Tibial artery (tissue), 4 donors: ENCODE measurements around the gene TACR2.

Experiments used
- DNase-seq, 2 donors: peaks; one replicate each; pipeline ENCODE4 v3.0.0-alpha.2; 2019
- H3K27ac ChIP-seq, 2 donors: fragments of 200-600 bp; sonication (generic) in 1 of 2; 1 replicate in 1 of 2; 2 replicates in 1 of 2; pipeline ENCODE4 v1.5.1; 2018 to 2019; ENCODE audit warnings: mild to moderate bottlenecking in 1 of 2
- H3K27me3 ChIP-seq, 2 donors: fragments of 200-600 bp; sonication (generic) in 1 of 2; one replicate each; pipeline versions ENCODE4 v1.5.1 to v1.6.0; 2016 to 2019
- H3K36me3 ChIP-seq, 3 donors: fragments of 200-600 bp; sonication (generic) in 2 of 3; one replicate each; pipeline ENCODE4 v1.5.1; 2016 to 2019; ENCODE audit warnings: mild to moderate bottlenecking in 2 of 3
- H3K4me1 ChIP-seq, 4 donors: fragments of 200-600 bp; sonication (generic) in 2 of 4; 1 replicate in 3 of 4; 2 replicates in 1 of 4; pipeline ENCODE4 v1.5.1; 2016 to 2019
- H3K4me3 ChIP-seq, 2 donors: fragments of 200-600 bp; sonication (generic) in 1 of 2; 1 replicate in 1 of 2; 2 replicates in 1 of 2; pipeline ENCODE4 v1.5.1; 2018 to 2019; ENCODE audit warnings: mild to moderate bottlenecking in 2 of 2
- H3K9me3 ChIP-seq, 3 donors: fragments of 200-600 bp; sonication (generic) in 1 of 3; one replicate each; pipeline ENCODE4 v1.5.1; 2016 to 2019
- intact Hi-C: fragments of 100-400 bp; cut with DNase I; formaldehyde crosslinking; loops from one replicate; pipeline ENCODE4 v1.15.0; 2023; ENCODE audit warnings: low total_unique reads
- TF ChIP-seq, protein P1 (sequence below), 2 experiments: fragments of 200-600 bp in 1 of 2; fragments of 450-650 bp in 1 of 2; IDR thresholded peaks; one replicate each; pipeline ENCODE4 v1.5.1; 2017 to 2019; ENCODE audit warnings: antibody characterized with exemption in 2 of 2, mild to moderate bottlenecking in 1 of 2, moderate library complexity in 1 of 2

TACR2 gene

DNA sequence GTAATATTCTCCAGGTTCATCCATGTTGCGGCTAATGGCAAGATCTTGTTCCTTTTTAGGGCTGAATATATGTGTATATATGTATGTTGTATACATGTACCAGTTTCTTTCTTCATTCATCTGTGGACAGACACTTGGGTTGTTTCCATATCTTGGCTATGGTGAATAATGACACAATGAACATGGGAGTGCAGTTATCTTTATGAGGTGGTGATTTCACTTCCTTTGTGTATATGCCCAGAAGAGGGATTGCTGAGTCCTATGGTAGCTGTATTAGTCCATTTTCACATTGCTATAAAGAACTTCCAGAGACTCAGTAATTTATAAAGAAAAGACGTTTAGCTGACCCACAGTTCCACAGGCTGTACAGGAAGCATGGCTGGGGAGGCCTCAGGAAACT, 17.5 kb upstream of the TACR2 start:
- Histone ChIP-seq H3K9me3 (no peaks in the 10 kb centered on the region), H3K27ac (no peak overlapping the region), H3K4me3 (no peak overlapping the region), H3K27me3 (no peaks in the 10 kb centered on the region), H3K4me1 (peaks cover 0 to 11% (median 7%) of the 10 kb centered on the region in 4 donors), H3K36me3 (no peaks in the 10 kb centered on the region)
- intact Hi-C loops = no loop called here
- TF ChIP-seq, protein P1, sequence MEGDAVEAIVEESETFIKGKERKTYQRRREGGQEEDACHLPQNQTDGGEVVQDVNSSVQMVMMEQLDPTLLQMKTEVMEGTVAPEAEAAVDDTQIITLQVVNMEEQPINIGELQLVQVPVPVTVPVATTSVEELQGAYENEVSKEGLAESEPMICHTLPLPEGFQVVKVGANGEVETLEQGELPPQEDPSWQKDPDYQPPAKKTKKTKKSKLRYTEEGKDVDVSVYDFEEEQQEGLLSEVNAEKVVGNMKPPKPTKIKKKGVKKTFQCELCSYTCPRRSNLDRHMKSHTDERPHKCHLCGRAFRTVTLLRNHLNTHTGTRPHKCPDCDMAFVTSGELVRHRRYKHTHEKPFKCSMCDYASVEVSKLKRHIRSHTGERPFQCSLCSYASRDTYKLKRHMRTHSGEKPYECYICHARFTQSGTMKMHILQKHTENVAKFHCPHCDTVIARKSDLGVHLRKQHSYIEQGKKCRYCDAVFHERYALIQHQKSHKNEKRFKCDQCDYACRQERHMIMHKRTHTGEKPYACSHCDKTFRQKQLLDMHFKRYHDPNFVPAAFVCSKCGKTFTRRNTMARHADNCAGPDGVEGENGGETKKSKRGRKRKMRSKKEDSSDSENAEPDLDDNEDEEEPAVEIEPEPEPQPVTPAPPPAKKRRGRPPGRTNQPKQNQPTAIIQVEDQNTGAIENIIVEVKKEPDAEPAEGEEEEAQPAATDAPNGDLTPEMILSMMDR (IDR thresholded peaks at IDR 0.05) = no peak
- no peak for DNase-seq

DNA sequence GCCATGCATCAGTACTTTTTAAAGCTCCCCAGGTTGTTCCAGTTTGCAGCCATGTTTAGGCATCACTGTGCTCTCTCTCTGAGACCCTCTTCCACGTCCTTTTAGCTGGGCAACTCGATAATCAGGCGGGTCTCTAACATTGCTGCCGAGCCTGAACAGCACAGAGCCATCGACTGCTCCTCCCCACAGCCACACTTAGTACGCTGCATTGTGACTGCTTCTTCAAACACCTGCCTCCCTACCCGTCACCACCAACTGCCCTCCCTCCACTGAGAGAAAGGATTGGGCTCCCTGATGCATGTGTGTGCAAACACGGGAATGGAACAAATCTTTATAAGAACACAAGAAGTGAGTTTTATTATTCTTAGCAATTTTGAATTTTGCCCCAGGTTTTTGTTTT, 11.4 kb upstream of the TACR2 start:
- intact Hi-C loops = loop anchor here (2.0 kb wide), 1 partner anchor 81 kb away; no protein-coding TSS in a partner anchor
- no peak overlapping the region for H3K27ac ChIP-seq
- no peaks in the 10 kb centered on the region for H3K27me3 ChIP-seq
- TF ChIP-seq, protein P1 (IDR thresholded peaks at IDR 0.05) = no peak
- no peak for DNase-seq
- H3K4me3 ChIP-seq = no peak overlapping the region
- no peaks in the 10 kb centered on the region for H3K4me1 ChIP-seq
- no peaks in the 10 kb centered on the region for H3K36me3 ChIP-seq
- no peaks in the 10 kb centered on the region for H3K9me3 ChIP-seq

DNA sequence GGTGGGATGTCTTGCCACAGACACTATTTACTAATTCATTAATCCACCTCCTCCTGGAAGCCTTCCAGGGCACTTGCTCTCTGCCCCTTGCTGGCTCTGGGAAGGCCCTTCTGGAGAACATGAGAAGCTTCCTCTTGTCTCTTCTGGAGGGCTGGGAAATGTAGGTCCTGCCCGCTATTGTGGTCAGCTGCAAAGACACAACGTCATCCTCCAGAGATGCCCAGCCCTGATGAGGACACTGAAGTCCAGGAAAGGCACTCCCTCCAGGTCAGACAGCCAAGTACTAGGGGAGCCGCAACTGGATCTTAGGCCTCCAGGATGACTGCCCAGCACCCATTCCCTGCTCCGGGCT, 9.6 kb upstream of the TACR2 start:
- H3K4me1 ChIP-seq = no peaks in the 10 kb centered on the region
- intact Hi-C loops = no loop called here

DNA sequence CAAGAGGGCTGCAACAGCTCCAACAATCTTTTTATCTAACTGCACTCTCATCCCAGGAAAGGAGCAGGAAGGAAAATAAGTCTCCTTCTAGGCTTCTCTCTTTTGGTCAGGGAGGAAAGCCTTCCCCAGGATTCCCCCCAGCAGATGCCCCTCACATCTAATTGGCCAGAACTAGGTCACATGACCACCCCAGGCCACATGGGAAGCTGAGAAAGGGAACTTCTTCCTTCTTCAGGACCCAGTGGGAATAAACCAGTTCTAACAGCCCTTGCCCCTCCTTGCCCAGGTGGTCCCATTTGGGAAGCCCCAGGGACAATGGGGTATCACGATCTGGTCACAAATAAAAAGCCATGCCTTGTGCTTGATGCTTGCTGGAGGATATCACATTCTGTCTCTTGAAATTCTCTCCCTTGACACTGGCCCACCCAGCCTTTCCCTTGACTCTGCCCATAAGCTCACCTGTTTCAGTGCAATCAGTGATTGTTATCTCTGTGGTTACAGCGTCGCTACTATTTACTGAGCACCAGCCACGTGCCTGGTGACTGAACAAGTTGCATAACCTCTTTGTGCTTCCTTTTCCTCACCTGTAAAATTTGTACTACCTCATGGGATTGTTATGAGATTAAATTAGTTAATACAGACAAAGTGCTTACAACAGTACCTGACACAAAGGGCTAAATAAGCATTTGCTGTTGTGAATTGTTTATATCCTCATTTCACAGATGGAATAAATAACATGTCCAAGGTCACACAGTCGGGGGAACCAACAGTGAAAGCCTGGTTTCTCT, 9.0 kb upstream of the TACR2 start:
- no peak for DNase-seq
- Histone ChIP-seq H3K4me1 (no peaks in the 10 kb centered on the region), H3K27ac (no peak overlapping the region)

More for the DNA sequence above, 9.6 kb upstream of the TACR2 start:
- Histone ChIP-seq H3K36me3 (no peaks in the 10 kb centered on the region), H3K27me3 (no peaks in the 10 kb centered on the region), H3K4me3 (no peak overlapping the region), H3K27ac (no peak overlapping the region), H3K9me3 (no peaks in the 10 kb centered on the region)
- DNase-seq = no peak
- TF ChIP-seq, protein P1 (IDR thresholded peaks at IDR 0.05) = no peak

DNA sequence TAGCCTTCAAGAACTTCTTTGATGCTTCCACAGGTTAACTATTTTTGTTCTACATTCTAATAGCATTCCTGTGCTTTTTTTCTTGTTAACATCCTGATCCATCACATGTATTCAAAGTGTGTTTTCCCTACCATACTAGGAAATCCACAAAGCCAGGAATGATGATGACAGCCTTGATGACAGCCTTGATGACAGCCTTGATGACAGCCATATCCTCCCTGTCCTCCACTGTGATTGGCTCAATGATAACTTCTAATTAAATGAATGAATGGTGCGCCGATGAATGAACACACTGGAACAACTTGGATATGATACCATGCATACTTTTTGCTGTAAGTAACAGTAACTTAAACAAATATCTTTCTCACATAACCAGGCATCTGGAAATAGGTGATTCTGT, 8.3 kb upstream of the TACR2 start:
- TF ChIP-seq, protein P1 (IDR thresholded peaks at IDR 0.05) = no peak
- no peaks in the 10 kb centered on the region for H3K9me3 ChIP-seq
- no peaks in the 10 kb centered on the region for H3K36me3 ChIP-seq
- H3K4me1 ChIP-seq = no peaks in the 10 kb centered on the region
- H3K4me3 ChIP-seq = no peak overlapping the region
- intact Hi-C loops = no loop called here
- DNase-seq = no peak
- no peaks in the 10 kb centered on the region for H3K27me3 ChIP-seq
- no peak overlapping the region for H3K27ac ChIP-seq

More for the DNA sequence above, 9.0 kb upstream of the TACR2 start:
- Histone ChIP-seq H3K27me3 (no peaks in the 10 kb centered on the region), H3K4me3 (no peak overlapping the region), H3K36me3 (no peaks in the 10 kb centered on the region), H3K9me3 (no peaks in the 10 kb centered on the region)
- intact Hi-C loops = no loop called here
- TF ChIP-seq, protein P1 (IDR thresholded peaks at IDR 0.05) = no peak
